ENCODE measurements around the gene ECSCR.
"Not testable (repeated sequence)": the region's sequence is repeated elsewhere in the genome, so short reads cannot be mapped to it uniquely, and the experiment has no call there.

The ECSCR gene

GRCh38 chr5:139413963-139414362 lies 48.6 kb downstream of the ECSCR start:
- no peak for DNase-seq (ENCODE audit: low read depth)

- DNase-seq (ENCODE audit: low read depth), result no peak
Measured at GRCh38 chr5:139413153-139413552, 49.4 kb downstream of the ECSCR start.

- no peak for DNase-seq (ENCODE audit: low read depth)
Measured at GRCh38 chr5:139410993-139411828, 51.3 kb downstream of the ECSCR start.

GRCh38 chr5:139410121-139410992 lies 52.2 kb downstream of the ECSCR start:
- DNase-seq (ENCODE audit: low read depth), result no peak

DNA sequence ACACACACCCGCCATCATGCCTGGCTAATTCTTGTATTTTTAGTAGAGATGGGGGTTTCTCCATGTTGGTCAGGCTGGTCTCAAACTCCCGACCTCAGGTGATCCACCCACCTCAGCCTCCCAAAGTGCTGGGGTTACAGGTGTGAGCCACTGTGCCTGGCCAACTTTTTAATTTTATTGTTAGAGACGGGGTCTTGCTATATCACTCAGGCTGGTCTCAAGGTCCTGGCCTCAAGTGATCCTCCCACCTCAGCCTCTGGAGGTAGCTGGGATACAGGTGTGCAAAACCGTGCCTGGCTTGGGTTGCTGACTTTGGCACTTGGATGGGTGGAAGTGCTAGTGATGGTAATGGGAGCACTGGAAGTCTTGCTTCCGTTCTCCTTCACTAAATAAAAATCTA lies 53.4 kb downstream of the ECSCR start:
- DNase-seq (ENCODE audit: low read depth), result not testable (repeated sequence)

- DNase-seq (ENCODE audit: low read depth), result no peak
Measured at GRCh38 chr5:139408191-139408590, 54.4 kb downstream of the ECSCR start.

DNA sequence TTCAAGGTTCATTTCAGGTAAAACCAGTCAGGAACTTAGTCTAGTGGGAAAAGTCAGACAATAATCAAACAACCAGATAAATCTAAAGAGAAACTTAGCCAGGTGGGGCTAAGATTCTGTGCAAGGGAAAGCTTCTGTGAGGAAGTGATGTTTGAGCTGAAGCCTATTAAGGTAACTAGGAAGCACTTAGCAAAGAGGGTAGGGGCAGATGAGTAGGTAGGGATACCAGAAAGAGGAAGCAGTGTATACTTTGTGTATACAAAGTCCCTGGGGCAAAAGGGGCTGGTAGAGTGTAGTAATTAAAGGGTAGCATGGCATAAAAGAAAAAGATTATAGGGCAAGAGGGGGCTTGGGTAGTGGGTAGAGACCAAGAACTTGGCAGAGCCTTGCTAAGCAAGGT lies 55.0 kb downstream of the ECSCR start:
- DNase-seq (ENCODE audit: low read depth), result no peak

DNA sequence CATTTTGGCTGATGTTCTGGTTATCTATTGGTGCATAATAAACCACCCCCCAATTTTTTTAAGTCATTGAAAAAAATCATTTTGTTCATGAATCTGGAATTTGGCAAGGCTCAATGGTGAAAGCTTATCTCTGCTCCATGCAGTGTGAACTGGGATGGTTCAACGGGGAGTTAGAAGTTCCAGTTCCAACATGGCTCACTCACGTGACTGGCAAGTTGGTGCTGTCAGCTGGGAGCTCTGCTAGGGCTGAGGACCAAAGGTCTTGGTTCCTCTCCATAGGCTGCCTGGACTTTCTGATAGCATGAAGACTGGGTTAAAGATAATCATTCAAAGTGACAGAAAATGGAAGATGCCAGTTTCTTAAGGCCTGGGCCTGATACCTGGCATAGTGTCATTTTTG lies 55.6 kb downstream of the ECSCR start:
- DNase-seq (ENCODE audit: low read depth), result no peak

DNA sequence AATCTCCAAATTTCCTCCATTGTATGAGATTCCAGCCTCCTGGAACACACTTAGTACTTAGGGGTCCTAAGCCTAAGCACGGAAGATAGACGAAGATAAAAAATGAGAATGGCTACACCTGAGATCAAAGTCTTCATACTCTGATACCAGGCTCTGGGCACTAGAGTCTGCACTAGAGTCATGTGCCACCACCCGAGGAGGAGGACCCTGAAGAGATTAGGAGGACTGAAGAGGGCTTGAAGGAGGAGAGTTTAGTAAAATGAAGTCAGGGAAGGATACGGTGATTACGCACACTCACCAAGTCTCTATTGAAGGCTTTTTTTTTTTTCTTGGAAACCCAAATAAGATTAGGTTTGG lies 58.1 kb downstream of the ECSCR start:
- DNase-seq (ENCODE audit: low read depth), result no peak

DNA sequence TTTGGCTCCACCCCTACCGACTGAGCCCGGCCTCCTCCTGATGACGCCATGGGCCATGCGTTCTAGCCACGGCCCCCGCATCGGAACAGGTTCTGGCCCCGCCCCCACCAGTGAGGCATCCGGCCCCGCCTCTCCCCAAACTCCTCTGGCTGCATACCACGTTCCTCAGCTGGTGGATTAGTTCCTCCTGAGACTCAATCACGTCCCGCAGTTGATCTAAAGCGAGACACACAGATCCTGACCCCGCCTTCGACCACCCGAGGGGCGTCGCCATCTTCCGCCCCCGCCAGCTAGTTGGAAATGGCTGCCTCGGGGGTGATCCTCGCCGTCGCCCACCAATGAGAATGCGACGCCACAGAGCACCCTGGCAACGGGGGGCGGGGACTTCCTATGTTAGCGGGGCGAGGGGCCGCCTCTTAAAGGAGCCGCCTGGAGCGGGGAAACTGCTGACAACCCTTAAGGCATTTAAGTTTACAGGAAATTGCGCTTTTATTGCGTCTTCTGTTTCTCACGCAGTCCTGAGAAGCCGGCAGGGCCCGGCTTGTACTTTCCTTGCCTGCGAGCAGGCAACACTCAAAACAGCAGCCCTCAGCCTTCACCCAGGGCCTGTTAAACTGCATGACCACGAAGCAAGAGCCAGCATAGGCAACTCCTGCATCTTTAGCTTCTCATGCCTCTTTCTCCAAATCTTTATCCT lies 58.6 kb downstream of the ECSCR start, which contains the start of gene SPATA24:
SPATA24 (minus strand) TSS at position 303 of the 697 bp plus-strand sequence; CDS start at position 274, 29 bp downstream.
- peak; percentile 98 for DNase-seq (ENCODE audit: low read depth)

DNA sequence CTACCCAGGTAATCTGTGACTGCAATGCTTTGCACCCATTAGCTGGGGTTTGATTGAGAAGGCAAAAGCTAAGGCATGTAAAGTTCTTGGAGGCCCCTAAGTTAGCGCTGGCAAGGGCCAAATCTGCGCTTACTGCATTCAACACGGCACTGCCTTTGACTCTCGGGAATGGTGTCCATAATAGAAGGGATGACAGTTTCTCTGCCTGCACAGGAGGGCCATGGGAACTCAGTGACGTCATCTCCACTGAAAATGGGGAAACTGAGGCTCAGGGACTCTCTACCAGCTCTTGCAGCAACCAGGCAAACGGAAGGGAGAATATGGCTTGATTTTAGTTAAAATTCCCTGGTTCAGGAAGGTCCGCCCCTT lies 59.1 kb downstream of the ECSCR start:
- no peak for DNase-seq (ENCODE audit: low read depth)

- DNase-seq (ENCODE audit: low read depth), result no peak
Measured at GRCh38 chr5:139402561-139403158, 59.9 kb downstream of the ECSCR start.

- DNase-seq (ENCODE audit: low read depth), result no peak
Measured at GRCh38 chr5:139401546-139401945, 61.0 kb downstream of the ECSCR start.

DNA sequence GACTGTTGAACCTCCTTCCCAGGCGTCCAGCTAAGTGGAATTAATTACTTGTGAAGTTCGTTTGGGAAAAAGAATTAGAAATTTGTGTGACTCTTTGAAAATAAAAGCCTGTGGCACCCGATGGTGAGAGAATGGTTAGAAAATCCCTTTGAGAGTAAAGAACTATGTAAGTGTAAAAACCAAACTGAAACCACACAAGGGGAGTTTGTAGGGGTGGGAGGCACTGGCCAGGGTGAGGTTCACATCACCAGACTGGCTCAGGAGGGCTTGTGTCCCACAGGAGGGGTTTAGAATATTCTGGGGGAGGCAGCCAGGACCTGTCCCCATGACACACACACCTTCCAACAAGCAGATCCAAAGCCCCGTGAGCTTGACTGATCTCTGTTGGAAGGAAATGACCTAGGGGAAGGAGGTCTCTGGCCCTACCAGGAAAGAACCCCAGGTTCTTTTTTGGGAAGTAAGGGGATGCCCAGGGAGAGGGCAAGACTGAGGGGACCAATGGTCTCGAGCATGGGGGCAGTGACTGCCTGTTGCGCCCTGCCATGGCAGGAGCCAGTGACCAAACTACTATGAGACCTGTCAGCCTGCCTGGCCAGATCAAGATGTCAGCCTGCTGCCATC lies 62.9 kb downstream of the ECSCR start:
- no peak for DNase-seq (ENCODE audit: low read depth)
